Karpas-422 (cell line): ENCODE measurements around the gene ZC2HC1C. TPM values are rescaled to one million over a fixed set of nuclear protein-coding genes. Genes with fewer than 3 reads are reported as not detected.
"Not testable (repeated sequence)": the region's sequence is repeated elsewhere in the genome, so short reads cannot be mapped to it uniquely, and the experiment has no call there.

Experiments used
- DNase-seq: peaks from one replicate; pipeline ENCODE4 v3.0.0-alpha.2; 2015
- H2AFZ ChIP-seq: fragments of 200-600 bp; sonication (generic); 2 replicates; pipeline ENCODE4 v1.6.1; 2014; ENCODE audit warnings: antibody characterized with exemption, low read length, mixed read lengths
- H3K27ac ChIP-seq: fragments of 200-600 bp; sonication (generic); 2 replicates; pipeline ENCODE4 v1.5.1; 2014; ENCODE audit warnings: mild to moderate bottlenecking, low read length, moderate library complexity
- H3K27me3 ChIP-seq: fragments of 200-600 bp; sonication (generic); 2 replicates; pipeline ENCODE4 v1.6.1; 2014; ENCODE audit warnings: low read length, mixed read lengths
- H3K36me3 ChIP-seq: fragments of 200-600 bp; sonication (generic); 2 replicates; pipeline ENCODE4 v1.6.1; 2014; ENCODE audit warnings: low read length, mixed read lengths; ENCODE audit not compliant: insufficient read depth
- H3K4me1 ChIP-seq: fragments of 200-600 bp; sonication (generic); 2 replicates; pipeline ENCODE4 v1.6.1; 2014; ENCODE audit warnings: mild to moderate bottlenecking, low read length, mixed read lengths
- H3K4me2 ChIP-seq: fragments of 200-600 bp; sonication (generic); 2 replicates; pipeline ENCODE4 v1.6.1; 2014; ENCODE audit warnings: low read length, low read depth, mild to moderate bottlenecking; ENCODE audit not compliant: poor library complexity, severe bottlenecking
- H3K4me3 ChIP-seq: fragments of 200-600 bp; sonication (generic); 2 replicates; pipeline ENCODE4 v1.5.1; 2014; ENCODE audit warnings: mild to moderate bottlenecking, antibody characterized with exemption, low read length, mixed read lengths
- H3K79me2 ChIP-seq: fragments of 200-600 bp; sonication (generic); 2 replicates; pipeline ENCODE4 v1.6.1; 2014; ENCODE audit warnings: mild to moderate bottlenecking, low read length, mixed read lengths
- H3K9ac ChIP-seq: fragments of 200-600 bp; sonication (generic); 2 replicates; pipeline ENCODE4 v1.6.0; 2014; ENCODE audit warnings: low read length
- H3K9me2 ChIP-seq: fragments of 200-600 bp; sonication (generic), shearing (Covaris generic); replicated peaks from 2 replicates; pipeline ENCODE4 v1.6.0; 2014; ENCODE audit warnings: mild to moderate bottlenecking, low read length, moderate library complexity; ENCODE audit not compliant: insufficient read depth
- H3K9me3 ChIP-seq: fragments of 300-700, 200-600 bp; sonication (generic); 2 replicates; pipeline ENCODE4 v1.6.1; 2014; ENCODE audit warnings: low read length, mixed read lengths
- H4K20me1 ChIP-seq: fragments of 200-600 bp; sonication (generic); 2 replicates; pipeline ENCODE4 v1.6.1; 2014; ENCODE audit warnings: mild to moderate bottlenecking, antibody characterized with exemption, low read length, low read depth; ENCODE audit not compliant: insufficient read depth
- total RNA-seq: library from RNA; depleted of rRNA; stranded (reverse); fragments of >200 nt; shearing (Covaris generic); gene quantifications from 2 replicates; pipeline ENCODE4 v1.2.3, GENCODE V29; 2014; ENCODE audit warnings: low replicate concordance

Gene ZC2HC1C
- total RNA-seq, 1 experiment from 2014 or later: 1.1 TPM

GRCh38 chr14:75123991-75124390 lies 54.5 kb downstream of the ZC2HC1C start:
- no peak overlapping the region for H3K9ac ChIP-seq
- H3K4me2 ChIP-seq: no peak overlapping the region
- H3K36me3 ChIP-seq: peaks cover 33% of the 10 kb centered on the region; the same call in 1 of the 2 replicates
- peaks cover 35% of the 10 kb centered on the region for H3K4me1 ChIP-seq
- H2AFZ ChIP-seq: no peak overlapping the region
- no peak for DNase-seq
- H3K27ac ChIP-seq: no peak overlapping the region
- H3K9me3 ChIP-seq: no peaks in the 10 kb centered on the region
- no peak overlapping the region for H3K4me3 ChIP-seq
- no peaks in the 10 kb centered on the region for H3K9me2 ChIP-seq
- H4K20me1 ChIP-seq: no peaks in the 10 kb centered on the region
- peaks cover 67% of the 10 kb centered on the region for H3K79me2 ChIP-seq
- H3K27me3 ChIP-seq: no peaks in the 10 kb centered on the region

DNA sequence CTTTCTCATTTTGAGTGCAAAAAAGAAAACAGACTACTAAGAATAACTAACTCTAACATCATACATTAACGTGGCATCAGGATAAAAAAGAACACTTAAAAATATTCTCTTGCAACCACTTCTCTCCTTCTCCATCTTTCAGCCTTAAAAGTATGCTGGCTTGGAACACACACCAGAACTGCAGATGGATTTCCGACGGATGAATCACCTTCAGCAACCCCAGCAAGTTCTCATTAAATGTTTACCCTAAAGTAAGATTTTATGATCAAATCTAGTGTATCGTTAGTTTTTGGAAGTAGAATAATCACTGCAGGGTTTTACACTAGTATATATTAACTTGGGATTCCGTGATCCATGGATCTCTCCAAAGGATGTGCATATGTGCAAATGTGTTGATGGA lies 56.2 kb downstream of the ZC2HC1C start:
- peak overlapping the region; percentile 91 for H3K9ac ChIP-seq
- no peaks in the 10 kb centered on the region for H3K9me2 ChIP-seq
- no peak for DNase-seq
- peak overlapping the region; percentile 93 for H3K4me3 ChIP-seq
- H3K27ac ChIP-seq: peak overlapping the region; percentile 73
- H3K36me3 ChIP-seq: peaks cover 21% of the 10 kb centered on the region; the same call in 1 of the 2 replicates
- H3K79me2 ChIP-seq: peaks cover 74% of the 10 kb centered on the region
- H3K9me3 ChIP-seq: no peaks in the 10 kb centered on the region
- peak overlapping the region; percentile 86 for H3K4me2 ChIP-seq
- no peak overlapping the region for H2AFZ ChIP-seq
- no peaks in the 10 kb centered on the region for H4K20me1 ChIP-seq
- H3K4me1 ChIP-seq: peaks cover 43% of the 10 kb centered on the region
- H3K27me3 ChIP-seq: no peaks in the 10 kb centered on the region

DNA sequence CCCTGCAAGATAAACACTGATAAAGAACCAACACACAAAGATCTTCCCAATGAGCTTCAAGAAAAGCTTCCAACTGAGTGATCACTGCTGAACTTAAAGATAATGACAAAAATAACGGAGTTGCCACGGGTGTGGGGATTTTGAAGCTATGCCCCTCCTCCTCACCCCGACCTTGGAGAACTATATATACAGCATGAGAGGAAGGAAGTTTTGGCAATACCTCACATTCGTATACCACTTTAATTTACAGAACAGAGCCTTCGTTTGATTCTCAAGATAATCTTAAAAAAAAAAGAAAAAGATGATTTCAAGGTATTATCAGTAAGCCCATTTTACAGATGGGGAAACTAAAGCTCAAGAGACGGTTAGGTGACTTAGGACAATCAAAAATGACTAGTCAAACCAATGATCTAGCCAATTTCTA lies 56.7 kb downstream of the ZC2HC1C start:
- Histone ChIP-seq H3K27ac (peak overlapping the region; percentile 73), H3K36me3 (peaks cover 17% of the 10 kb centered on the region; the same call in 1 of the 2 replicates), H2AFZ (no peak overlapping the region), H4K20me1 (no peaks in the 10 kb centered on the region), H3K9me2 (no peaks in the 10 kb centered on the region), H3K4me1 (peaks cover 43% of the 10 kb centered on the region), H3K9ac (peak overlapping the region; percentile 91), H3K4me2 (peak overlapping the region; percentile 86), H3K79me2 (peaks cover 74% of the 10 kb centered on the region), H3K4me3 (peak overlapping the region; percentile 93), H3K27me3 (no peaks in the 10 kb centered on the region), H3K9me3 (no peaks in the 10 kb centered on the region)
- DNase-seq: peak; percentile 73

DNA sequence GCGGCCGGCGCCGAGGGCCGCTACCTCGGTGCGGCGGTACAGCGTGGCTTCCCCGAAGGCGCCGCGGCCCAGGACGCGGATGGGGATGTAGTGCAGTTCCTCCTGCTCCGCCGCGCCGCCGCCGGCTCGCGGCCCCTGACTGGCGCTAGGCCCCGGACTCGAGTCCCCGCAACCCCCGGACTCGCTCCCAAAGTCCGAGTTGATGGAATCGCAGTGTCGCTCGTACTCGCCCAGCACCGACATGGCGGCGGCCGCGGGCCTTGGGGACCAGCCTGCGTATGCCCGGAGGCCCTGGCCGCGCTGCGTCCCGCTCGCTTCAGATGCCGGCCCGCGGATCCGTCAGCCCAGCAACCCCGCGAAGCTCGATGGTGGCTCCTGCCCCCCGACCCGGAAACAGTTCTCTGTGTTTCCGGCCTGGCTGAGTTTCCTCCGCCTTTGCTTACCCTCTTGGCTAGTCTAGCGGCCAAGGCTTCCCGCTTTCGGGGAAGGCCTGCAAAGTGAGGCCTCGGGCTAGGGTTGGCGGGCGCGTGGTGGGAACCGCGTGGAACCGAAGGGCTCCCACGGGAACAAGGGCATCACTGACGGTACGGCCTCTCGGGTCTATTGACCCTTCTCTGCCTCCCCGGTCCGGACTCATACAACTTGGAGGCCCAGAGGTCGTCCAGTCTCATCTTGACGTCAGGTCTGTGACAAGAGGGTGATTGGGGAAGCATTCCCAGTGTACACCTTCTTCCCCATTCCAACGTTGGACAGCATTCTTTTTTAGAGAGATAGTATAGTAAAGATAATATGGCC lies 57.4 kb downstream of the ZC2HC1C start, which contains the start of gene NEK9:
Gene NEK9, minus strand, starts transcription at position 370 of the 795 bp plus-strand sequence. Its CDS starts 127 bp downstream, at position 243.
- Histone ChIP-seq H3K9me3 (no peaks in the 10 kb centered on the region), H3K9me2 (no peaks in the 10 kb centered on the region), H2AFZ (peak within 1 kb of the TSS; percentile 73), H3K27ac (peak within 1 kb of the TSS; percentile 73), H3K36me3 (peaks cover 13% of the 10 kb centered on the region; the same call in 1 of the 2 replicates), H3K4me3 (peak within 1 kb of the TSS; percentile 93), H3K4me2 (peak within 1 kb of the TSS; percentile 86), H4K20me1 (no peaks in the 10 kb centered on the region), H3K27me3 (no peaks in the 10 kb centered on the region), H3K4me1 (peaks cover 43% of the 10 kb centered on the region), H3K79me2 (peaks cover 69% of the 10 kb centered on the region), H3K9ac (peak within 1 kb of the TSS; percentile 91)
- DNase-seq: peak; percentile 97

- H3K4me2 ChIP-seq: peak overlapping the region; percentile 86
- H3K27me3 ChIP-seq, H3K9me2 ChIP-seq, H4K20me1 ChIP-seq, H3K9me3 ChIP-seq: not testable (repeated sequence)
- peak overlapping the region; percentile 73 for H3K27ac ChIP-seq
- DNase-seq: peak; percentile 76
- peaks cover 13% of the 10 kb centered on the region; the same call in 1 of the 2 replicates for H3K36me3 ChIP-seq
- H3K4me3 ChIP-seq: peak overlapping the region; percentile 93
- peak overlapping the region; percentile 91 for H3K9ac ChIP-seq
- H3K4me1 ChIP-seq: peaks cover 43% of the 10 kb centered on the region
- H3K79me2 ChIP-seq: peaks cover 69% of the 10 kb centered on the region
- H2AFZ ChIP-seq: peak overlapping the region; percentile 73
Observed at GRCh38 chr14:75127474-75127820, 58.0 kb downstream of the ZC2HC1C start.

DNA sequence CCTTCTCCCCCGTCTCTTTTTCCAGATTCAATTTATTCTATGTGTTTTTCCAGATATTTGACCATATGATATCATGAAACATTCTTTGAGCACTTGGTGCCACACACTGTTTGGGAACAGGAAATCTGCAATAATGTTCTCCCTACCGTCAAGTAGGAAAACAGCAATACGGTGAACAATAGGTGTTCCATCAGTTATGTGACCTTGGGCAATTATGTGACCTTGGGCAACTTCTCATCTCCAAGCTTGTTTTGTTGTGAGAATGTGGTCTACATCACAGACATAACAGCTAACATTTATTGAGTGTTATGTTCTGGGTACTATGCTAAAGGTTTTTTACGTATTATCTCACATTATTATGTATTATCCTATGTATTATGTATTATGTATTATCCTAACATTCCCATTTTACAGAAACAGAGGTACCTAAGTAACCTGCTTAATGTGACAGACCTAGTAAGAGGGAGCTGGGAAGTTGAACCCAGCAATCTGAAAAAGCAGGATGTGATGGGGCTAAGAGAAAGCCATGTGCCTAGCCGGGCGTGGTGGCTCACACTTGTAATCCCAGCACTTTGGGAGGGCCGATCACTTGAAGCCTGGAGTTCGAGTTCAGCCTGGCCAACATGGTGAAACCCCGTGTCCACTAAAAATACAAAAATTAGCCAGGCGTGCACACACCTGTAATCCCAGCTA lies 58.6 kb downstream of the ZC2HC1C start:
- no peaks in the 10 kb centered on the region for H3K27me3 ChIP-seq
- H3K4me2 ChIP-seq: peak overlapping the region; percentile 86
- H3K4me3 ChIP-seq: peak overlapping the region; percentile 93
- peaks cover 69% of the 10 kb centered on the region for H3K79me2 ChIP-seq
- no peaks in the 10 kb centered on the region for H3K9me2 ChIP-seq
- H3K9me3 ChIP-seq: no peaks in the 10 kb centered on the region
- no peaks in the 10 kb centered on the region for H4K20me1 ChIP-seq
- H3K27ac ChIP-seq: peak overlapping the region; percentile 73
- H3K36me3 ChIP-seq: peaks cover 15% of the 10 kb centered on the region; the same call in 1 of the 2 replicates
- no peak overlapping the region for H2AFZ ChIP-seq
- peak overlapping the region; percentile 91 for H3K9ac ChIP-seq
- H3K4me1 ChIP-seq: peaks cover 43% of the 10 kb centered on the region
- peak; percentile 63 for DNase-seq

DNA sequence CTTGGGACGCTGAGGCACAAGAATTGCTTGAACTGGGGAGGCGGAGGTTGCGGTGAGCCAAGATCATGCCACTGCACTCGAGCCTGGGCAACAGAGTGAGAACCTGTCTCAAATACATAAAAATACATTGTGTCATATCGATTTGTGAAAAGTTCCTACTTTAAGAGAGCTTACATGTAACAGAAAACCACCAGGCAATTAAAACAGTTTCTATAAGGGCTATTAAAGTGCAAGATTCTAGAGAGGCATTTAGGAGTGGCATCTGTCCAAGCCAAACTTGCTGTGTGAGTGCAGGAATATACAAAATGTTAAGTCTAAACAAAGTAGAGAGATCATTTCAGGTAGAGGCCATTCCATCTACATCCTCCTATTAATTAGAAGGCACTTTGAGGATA lies 59.2 kb downstream of the ZC2HC1C start:
- peak overlapping the region; percentile 86 for H3K4me2 ChIP-seq
- H3K36me3 ChIP-seq: peaks cover 18% of the 10 kb centered on the region
- H4K20me1 ChIP-seq: no peaks in the 10 kb centered on the region
- peaks cover 71% of the 10 kb centered on the region for H3K79me2 ChIP-seq
- H3K27ac ChIP-seq: peak overlapping the region; percentile 73
- no peaks in the 10 kb centered on the region for H3K9me2 ChIP-seq
- no peaks in the 10 kb centered on the region for H3K9me3 ChIP-seq
- H3K4me3 ChIP-seq: peak overlapping the region; percentile 93
- no peak for DNase-seq
- H3K4me1 ChIP-seq: peaks cover 43% of the 10 kb centered on the region
- no peak overlapping the region for H2AFZ ChIP-seq
- peak overlapping the region; percentile 91 for H3K9ac ChIP-seq
- H3K27me3 ChIP-seq: no peaks in the 10 kb centered on the region
